ENCODE measurements around the gene ACKR2. TPM values are rescaled to one million over a fixed set of nuclear protein-coding genes. Genes with fewer than 3 reads are reported as not detected.
"Not testable (repeated sequence)": the region's sequence is repeated elsewhere in the genome, so short reads cannot be mapped to it uniquely, and the experiment has no call there.

ACKR2 gene
- total RNA-seq, 1 experiment from 2014 or later: not detected

GRCh38 chr3:42875325-42876151 is 66.3 kb downstream of the ACKR2 start, which contains the start of gene CYP8B1:
TSS of gene CYP8B1 (minus strand) at chr3:42875879. CDS start at chr3:42875816, 63 bp downstream.
- no peak for DNase-seq
- Histone ChIP-seq H3K4me1 (no peaks in the 10 kb centered on the region), H3K27me3 (no peaks in the 10 kb centered on the region), H3K27ac (no peak within 1 kb of the TSS), H3K36me3 (no peaks in the 10 kb centered on the region), H3K9me3 (replicated peaks) (no peaks in the 10 kb centered on the region), H3K4me3 (no peak within 1 kb of the TSS)

DNA sequence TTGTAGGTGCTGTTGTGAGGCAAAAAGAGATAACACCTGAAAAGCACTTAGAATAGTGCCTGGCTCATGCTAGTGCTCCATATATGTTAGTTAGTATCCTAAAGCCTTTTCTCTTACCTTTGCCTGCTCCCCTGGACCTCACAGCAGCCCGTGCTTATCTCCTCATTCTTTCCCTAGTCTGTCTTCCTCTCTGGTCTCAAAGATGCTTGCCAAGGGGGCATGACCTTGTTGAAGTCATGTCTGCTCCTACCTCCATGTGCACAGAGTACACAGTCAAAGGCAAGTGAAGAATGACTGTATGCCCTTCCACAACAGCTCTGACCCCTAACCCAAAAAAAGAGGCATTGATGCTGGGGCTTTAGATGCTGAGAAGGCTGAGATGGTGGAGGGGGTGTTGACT is 67.2 kb downstream of the ACKR2 start:
- no peaks in the 10 kb centered on the region for H3K9me3 ChIP-seq (replicated peaks)
- H3K27ac ChIP-seq: no peak overlapping the region
- no peak overlapping the region for H3K4me3 ChIP-seq
- no peaks in the 10 kb centered on the region for H3K27me3 ChIP-seq
- H3K4me1 ChIP-seq: no peaks in the 10 kb centered on the region
- H3K36me3 ChIP-seq: no peaks in the 10 kb centered on the region
- no peak for DNase-seq

DNA sequence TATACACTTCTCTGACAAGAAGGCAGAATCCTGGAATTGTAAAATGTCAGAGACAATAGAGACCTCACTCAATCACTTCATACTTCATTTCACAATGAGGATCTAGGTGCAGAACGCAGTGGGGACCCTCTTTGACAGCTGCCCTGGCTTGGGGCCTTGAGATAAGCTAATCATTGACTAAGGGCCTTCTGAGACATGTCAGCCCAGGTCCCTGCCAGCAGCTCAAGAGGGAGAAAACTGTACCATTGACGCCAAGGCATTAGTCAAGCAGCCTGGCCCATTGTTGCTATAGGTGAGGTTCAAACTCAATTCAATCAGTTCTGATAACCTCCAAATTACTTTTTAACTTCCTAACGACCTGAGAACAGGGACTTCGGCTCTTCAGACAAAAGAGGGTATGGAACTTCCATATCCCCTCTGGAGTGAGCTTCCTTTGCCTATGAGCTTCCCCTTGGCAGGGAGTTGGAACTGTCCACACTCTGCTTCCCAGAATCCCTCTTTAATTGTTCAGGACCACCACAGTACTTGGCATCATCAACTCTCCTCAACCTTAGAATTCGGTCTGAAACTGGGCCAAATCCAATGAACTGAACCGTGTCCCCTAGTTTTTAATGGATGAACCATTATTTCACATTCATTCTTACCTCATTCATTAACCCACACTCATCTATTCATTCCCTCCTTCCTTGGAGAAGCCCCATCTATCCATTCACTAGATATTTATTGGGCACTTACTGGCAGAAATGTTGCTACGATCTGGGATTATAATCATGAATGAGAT is 67.9 kb downstream of the ACKR2 start:
- Histone ChIP-seq H3K36me3 (no peaks in the 10 kb centered on the region), H3K4me3 (no peak overlapping the region), H3K9me3 (replicated peaks) (no peaks in the 10 kb centered on the region), H3K4me1 (no peaks in the 10 kb centered on the region), H3K27ac (no peak overlapping the region), H3K27me3 (no peaks in the 10 kb centered on the region)
- no peak for DNase-seq

DNA sequence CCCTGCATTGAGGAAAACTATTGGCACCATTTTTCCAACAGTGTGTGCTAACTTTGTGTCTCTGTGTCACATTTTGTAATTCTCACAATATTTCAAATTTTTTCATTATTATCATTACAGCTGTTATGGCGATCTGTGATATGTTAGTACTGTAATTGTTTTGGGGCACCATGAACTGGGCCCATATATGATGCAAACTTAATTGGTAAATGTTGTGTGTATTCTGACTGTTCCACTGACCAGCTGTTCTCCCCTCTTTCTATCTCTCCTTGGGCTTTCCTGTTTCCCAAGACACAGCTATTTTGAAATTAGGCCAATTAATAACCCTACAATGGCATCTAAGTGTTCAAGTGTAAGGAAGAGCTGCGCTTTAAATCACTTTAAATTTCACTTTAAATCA is 68.6 kb downstream of the ACKR2 start:
- Histone ChIP-seq H3K27me3 (no peaks in the 10 kb centered on the region), H3K27ac (no peak overlapping the region), H3K9me3 (replicated peaks) (no peaks in the 10 kb centered on the region), H3K36me3 (no peaks in the 10 kb centered on the region), H3K4me3 (no peak overlapping the region), H3K4me1 (no peaks in the 10 kb centered on the region)
- DNase-seq: no peak

- H3K4me1 ChIP-seq: no peaks in the 10 kb centered on the region
- no peaks in the 10 kb centered on the region for H3K27me3 ChIP-seq
- no peak for DNase-seq
- no peaks in the 10 kb centered on the region for H3K9me3 ChIP-seq (replicated peaks)
- no peak overlapping the region for H3K27ac ChIP-seq
- H3K36me3 ChIP-seq: no peaks in the 10 kb centered on the region
- no peak overlapping the region for H3K4me3 ChIP-seq
Observed at GRCh38 chr3:42880183-42880582, 70.9 kb downstream of the ACKR2 start.

- Histone ChIP-seq H3K4me3 (peak overlapping the region; percentile 60), H3K27me3 (no peaks in the 10 kb centered on the region), H3K27ac (no peak overlapping the region), H3K4me1 (no peaks in the 10 kb centered on the region), H3K9me3 (replicated peaks) (no peaks in the 10 kb centered on the region), H3K36me3 (no peaks in the 10 kb centered on the region)
- peak; percentile 75 to 83 for DNase-seq
Observed at GRCh38 chr3:42880601-42881451, 71.6 kb downstream of the ACKR2 start.

GRCh38 chr3:42883251-42883930 is 74.1 kb downstream of the ACKR2 start:
- H3K36me3 ChIP-seq; H3K27ac ChIP-seq; H3K9me3 ChIP-seq (replicated peaks); H3K27me3 ChIP-seq; DNase-seq; H3K4me1 ChIP-seq; H3K4me3 ChIP-seq: not testable (repeated sequence)

- H3K9me3 ChIP-seq (replicated peaks): no peaks in the 10 kb centered on the region
- DNase-seq: no peak
- no peaks in the 10 kb centered on the region for H3K36me3 ChIP-seq
- H3K27ac ChIP-seq: no peak overlapping the region
- no peak overlapping the region for H3K4me3 ChIP-seq
- H3K4me1 ChIP-seq: no peaks in the 10 kb centered on the region
- no peaks in the 10 kb centered on the region for H3K27me3 ChIP-seq
Observed at GRCh38 chr3:42884324-42884723, 75.1 kb downstream of the ACKR2 start.

DNA sequence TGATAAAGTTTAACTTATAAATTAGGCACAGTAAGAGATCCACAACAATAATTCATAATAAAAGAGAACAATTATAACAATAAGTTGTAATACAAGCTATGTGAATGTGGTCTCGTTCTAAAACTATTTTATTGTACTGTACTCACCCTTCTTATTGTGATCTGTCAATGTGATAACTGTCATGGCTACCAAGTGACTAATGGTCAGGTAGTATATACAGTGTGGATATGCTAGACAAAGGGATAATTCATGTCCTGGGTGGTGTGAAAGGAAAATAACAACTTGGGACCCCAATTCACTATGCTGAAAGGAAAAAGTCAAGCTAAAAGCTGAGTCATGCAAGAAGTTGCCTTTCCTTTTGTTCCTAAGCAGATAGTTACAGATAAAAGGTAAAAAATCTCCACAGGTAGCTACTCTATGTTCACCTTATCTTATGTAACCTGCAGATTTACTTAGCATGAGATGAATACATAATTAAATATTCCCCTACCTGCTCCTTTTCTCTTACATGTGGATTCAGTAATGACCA is 77.1 kb downstream of the ACKR2 start:
- Histone ChIP-seq H3K9me3 (replicated peaks) (no peaks in the 10 kb centered on the region), H3K4me1 (no peaks in the 10 kb centered on the region), H3K4me3 (no peak overlapping the region), H3K36me3 (no peaks in the 10 kb centered on the region), H3K27ac (no peak overlapping the region), H3K27me3 (no peaks in the 10 kb centered on the region)
- no peak for DNase-seq

DNA sequence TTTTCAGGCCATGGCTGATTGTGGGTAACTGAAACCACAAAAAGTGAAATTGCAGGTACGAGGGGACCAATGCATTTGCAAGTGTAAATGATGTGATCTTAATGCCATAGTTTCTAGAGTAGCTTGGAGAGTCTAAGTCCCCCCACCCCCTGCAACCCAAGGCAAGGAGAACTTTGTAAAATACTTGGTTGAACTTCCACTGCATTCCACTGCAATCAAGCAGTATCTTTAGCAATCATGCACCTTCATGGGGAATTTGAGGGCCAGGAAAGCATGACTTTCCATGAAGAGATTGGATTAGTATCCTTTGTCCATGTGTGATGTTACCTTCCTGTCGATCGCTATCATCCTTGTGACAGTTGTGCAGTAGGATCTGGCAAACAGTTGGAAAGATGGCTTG is 77.8 kb downstream of the ACKR2 start:
- no peaks in the 10 kb centered on the region for H3K9me3 ChIP-seq (replicated peaks)

GRCh38 chr3:42891042-42891441 is 81.8 kb downstream of the ACKR2 start:
- no peak overlapping the region for H3K27ac ChIP-seq
- H3K36me3 ChIP-seq: no peaks in the 10 kb centered on the region

More for the DNA sequence above, 77.8 kb downstream of the ACKR2 start:
- H3K4me3 ChIP-seq: no peak overlapping the region
- DNase-seq: no peak
- no peaks in the 10 kb centered on the region for H3K36me3 ChIP-seq
- H3K27me3 ChIP-seq: no peaks in the 10 kb centered on the region
- no peak overlapping the region for H3K27ac ChIP-seq
- H3K4me1 ChIP-seq: no peaks in the 10 kb centered on the region

DNA sequence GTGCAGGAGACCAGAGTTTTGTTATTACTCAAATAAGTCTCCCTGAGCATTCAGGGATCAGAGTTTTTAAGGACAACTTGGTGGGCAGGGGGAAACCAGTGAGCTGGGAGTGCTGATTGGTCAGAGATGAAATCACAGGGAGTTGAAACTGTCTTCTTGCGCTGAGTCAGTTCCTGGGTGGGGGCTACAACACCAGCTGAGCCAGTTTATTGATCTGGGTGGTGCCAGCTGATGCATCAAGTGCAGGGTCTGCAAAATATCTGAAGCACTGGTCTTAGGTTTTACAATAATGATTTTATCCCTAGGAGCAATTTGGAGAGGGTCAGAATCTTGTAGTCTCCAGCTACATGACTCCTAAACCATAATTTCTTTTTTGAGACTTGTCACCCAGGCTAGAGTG is 82.9 kb downstream of the ACKR2 start:
- Histone ChIP-seq H3K27me3 (no peaks in the 10 kb centered on the region), H3K4me3 (no peak overlapping the region), H3K4me1 (no peaks in the 10 kb centered on the region), H3K36me3 (no peaks in the 10 kb centered on the region), H3K27ac (no peak overlapping the region), H3K9me3 (replicated peaks) (no peaks in the 10 kb centered on the region)
- DNase-seq: no peak

More at GRCh38 chr3:42891042-42891441, 81.8 kb downstream of the ACKR2 start:
- H3K4me3 ChIP-seq: no peak overlapping the region
- H3K27me3 ChIP-seq: no peaks in the 10 kb centered on the region
- H3K9me3 ChIP-seq (replicated peaks): no peaks in the 10 kb centered on the region
- no peak for DNase-seq
- no peaks in the 10 kb centered on the region for H3K4me1 ChIP-seq

GRCh38 chr3:42892807-42893206 is 83.6 kb downstream of the ACKR2 start:
- Histone ChIP-seq H3K4me3 (no peak overlapping the region), H3K27me3 (no peaks in the 10 kb centered on the region), H3K9me3 (replicated peaks) (no peaks in the 10 kb centered on the region), H3K36me3 (no peaks in the 10 kb centered on the region), H3K4me1 (no peaks in the 10 kb centered on the region), H3K27ac (no peak overlapping the region)
- no peak for DNase-seq

All from SJCRH30 (cell line).